HepG2 (cell line): ENCODE measurements around the gene DGKD. TPM values are rescaled to one million over a fixed set of nuclear protein-coding genes. Genes with fewer than 3 reads are reported as not detected.

Experiments used
- ATAC-seq: fragments of 200-7000 bp; cut with Tn5 transposase; 3 replicates; pipeline ENCODE4 v1.9.1; 2020; ENCODE audit warnings: mild to moderate bottlenecking, moderate library complexity
- BruUV-seq: library from RNA; stranded (reverse); fragments of 400-500 nt; replicated peaks from 2 replicates; lab custom pipeline; 2021; lab: Mats Ljungman, UMichigan
- CTCF ChIA-PET: fragments of 300-600 bp; formaldehyde crosslinking; extraction: SDS; loops from one replicate; lab custom pipeline; 2021; ENCODE audit warnings: low total read pairs, inconsistent platforms, low intra/inter-chr PET ratio; lab: Yijun Ruan, JAX
- POLR2A ChIA-PET: fragments of 350-600 bp; sonication (Branson Sonifier 250); formaldehyde crosslinking; loops from one replicate; lab custom pipeline; 2020; ENCODE audit warnings: antibody characterized with exemption, inconsistent platforms; lab: Yijun Ruan, JAX
- DNase-seq: peaks from one replicate; pipeline ENCODE4 v3.0.0-alpha.2; 2015; ENCODE audit warnings: low spot score
- FAIRE-seq: peaks from 3 replicates; lab custom pipeline; 2011; peaks lifted over from hg19 to GRCh38; lab: Jason Lieb, UNC
- H2AFZ ChIP-seq: one replicate; pipeline ENCODE4 v1.6.1; 2011; ENCODE audit warnings: low read length, inconsistent platforms
- H3K27ac ChIP-seq: fragments of 300-600 bp; 3 replicates; pipeline ENCODE4 v1.8.0; 2011; ENCODE audit warnings: mixed run types, mild to moderate bottlenecking, mixed read lengths, low read length, inconsistent platforms; ENCODE audit not compliant: insufficient read depth; ENCODE audit errors: extremely low read length
- H3K27me3 ChIP-seq, 2 experiments: fragments of 200-600 bp in 1 of 2; 2 replicates in 1 of 2; 3 replicates in 1 of 2; pipeline versions ENCODE4 v1.6.0 to v1.8.0; 2011; ENCODE audit warnings: low read length in 2 of 2, mild to moderate bottlenecking in 2 of 2, moderate library complexity in 2 of 2, inconsistent platforms in 1 of 2; ENCODE audit not compliant: insufficient read depth in 2 of 2, control insufficient read depth in 1 of 2
- H3K36me3 ChIP-seq, 2 experiments: fragments of 200-600 bp in 1 of 2; replicated peaks in 1 of 2; 2 replicates in 1 of 2; 3 replicates in 1 of 2; pipeline versions ENCODE4 v1.5.1 to v1.8.0; 2011; ENCODE audit warnings: low read length in 2 of 2, inconsistent platforms in 1 of 2; ENCODE audit not compliant: insufficient read depth in 2 of 2, control insufficient read depth in 1 of 2
- H3K4me1 ChIP-seq: 2 replicates; pipeline ENCODE4 v1.5.1; 2012; ENCODE audit warnings: low read length, inconsistent platforms; ENCODE audit not compliant: insufficient read depth
- H3K4me2 ChIP-seq: 2 replicates; pipeline ENCODE4 v1.6.0; 2011; ENCODE audit warnings: low read depth, low read length, inconsistent platforms
- H3K4me3 ChIP-seq, 3 experiments: fragments of 200-600 bp in 1 of 3; sonication (generic), shearing (Covaris generic) in 1 of 3; replicated peaks in 1 of 3; 2 replicates each; pipeline ENCODE4 v1.5.1; 2011 to 2016; ENCODE audit warnings: low read length in 3 of 3, inconsistent platforms in 2 of 3, low read depth in 2 of 3, mild to moderate bottlenecking in 2 of 3, control low read depth in 1 of 3, mixed read lengths in 1 of 3; ENCODE audit not compliant: insufficient read depth in 1 of 3
- H3K79me2 ChIP-seq: one replicate; pipeline ENCODE4 v1.6.1; 2011; ENCODE audit warnings: low read length, inconsistent platforms; ENCODE audit not compliant: insufficient read depth
- H3K9ac ChIP-seq: 2 replicates; pipeline ENCODE4 v1.6.0; 2011; ENCODE audit warnings: mild to moderate bottlenecking, low read depth, low read length, inconsistent platforms; ENCODE audit not compliant: insufficient read depth
- H3K9me3 ChIP-seq: 2 replicates; pipeline ENCODE4 v1.5.1; 2012; ENCODE audit warnings: mild to moderate bottlenecking, low read length
- H4K20me1 ChIP-seq: 2 replicates; pipeline ENCODE4 v1.6.0; 2011; ENCODE audit warnings: inconsistent platforms, mild to moderate bottlenecking, low read length, moderate library complexity; ENCODE audit not compliant: insufficient read depth
- GLI4 ChIP-seq: sonication (generic); formaldehyde crosslinking; IDR thresholded peaks from 2 replicates; pipeline ENCODE4 v1.5.1; 2020; ENCODE audit warnings: missing genetic modification reagents, mild to moderate bottlenecking, moderate library complexity, borderline replicate concordance
- HDAC2 ChIP-seq: sonication (generic); formaldehyde crosslinking; IDR thresholded peaks from 2 replicates; pipeline ENCODE4 v1.4.0; 2020; ENCODE audit warnings: missing genetic modification reagents
- IKZF5 ChIP-seq: IDR thresholded peaks from 2 replicates; pipeline ENCODE4 v1.6.1; 2018; ENCODE audit warnings: missing genetic modification reagents, mild to moderate bottlenecking, missing compliant biosample characterization
- KMT2B ChIP-seq: IDR thresholded peaks from 2 replicates; pipeline ENCODE4 v1.6.1; 2016; ENCODE audit warnings: missing genetic modification reagents, missing compliant biosample characterization
- NFKB2 ChIP-seq: sonication (generic); formaldehyde crosslinking; IDR thresholded peaks from 2 replicates; pipeline ENCODE4 v1.4.0; 2020; ENCODE audit warnings: missing genetic modification reagents, borderline replicate concordance
- STAG1 ChIP-seq: sonication (generic); formaldehyde crosslinking; IDR thresholded peaks from 2 replicates; pipeline ENCODE4 v1.4.0; 2020; ENCODE audit warnings: missing genetic modification reagents
- U2AF1 ChIP-seq: fragments of 200-400 bp; formaldehyde crosslinking; optimal IDR thresholded peaks from 2 replicates; pipeline ENCODE3; 2017; ENCODE audit warnings: mild to moderate bottlenecking, low read depth, low read length
- ZEB1 ChIP-seq: IDR thresholded peaks from 2 replicates; pipeline ENCODE4 v1.6.1; 2012; ENCODE audit warnings: mild to moderate bottlenecking, low read depth, inconsistent platforms; ENCODE audit not compliant: insufficient replicate concordance
- ZNF562 ChIP-seq: sonication (generic); formaldehyde crosslinking; IDR thresholded peaks from 2 replicates; pipeline ENCODE4 v1.8.0; 2022; ENCODE audit warnings: missing genetic modification reagents, borderline replicate concordance
- ZNF605 ChIP-seq: sonication (generic); formaldehyde crosslinking; IDR thresholded peaks from 2 replicates; pipeline ENCODE4 v1.8.0; 2022; ENCODE audit warnings: mild to moderate bottlenecking, missing genetic modification reagents
- ZNF619 ChIP-seq: sonication (generic); formaldehyde crosslinking; IDR thresholded peaks from 2 replicates; pipeline ENCODE4 v1.4.0; 2020; ENCODE audit warnings: mild to moderate bottlenecking, missing genetic modification reagents
- ZNF776 ChIP-seq: sonication (generic); formaldehyde crosslinking; IDR thresholded peaks from 2 replicates; pipeline ENCODE4 v1.4.0; 2020; ENCODE audit warnings: mild to moderate bottlenecking, missing genetic modification reagents
- WGBS: methylation state at CpG from one replicate; pipeline ENCODE4 v1.1.6; 2017; ENCODE audit warnings: low lambda C conversion rate; 5-methylcytosine and 5-hydroxymethylcytosine counted together
- in situ Hi-C: cut with HindIII; loops from 2 replicates; pipeline ENCODE4 v1.10.0; 2017; ENCODE audit warnings: low pct_unique_long_range_greater_than_20kb; ENCODE audit not compliant: extremely low pct_ligation_motif_present
- intact Hi-C: fragments of 100-400 bp; cut with micrococcal nuclease; formaldehyde crosslinking; loops from one replicate; pipeline ENCODE4 v1.10.0; 2022; ENCODE audit not compliant: unreplicated experiment
- polyA plus RNA-seq, 8 experiments: library from polyadenylated mRNA; depleted of rRNA in 3 of 8; stranded (reverse) in 7 of 8; unstranded in 1 of 8; fragments of >200 nt; fragmentation: Illumina TruSeq in 4 of 8; extraction: Trizol in 4 of 8; gene quantifications; 2 replicates each; pipeline versions ENCODE4 v1.2.1 to v1.2.3, GENCODE V29; 2011 to 2016; ENCODE audit warnings: low read depth in 4 of 8, missing spikeins in 1 of 8, mixed read lengths in 1 of 8; ENCODE audit not compliant: insufficient read depth in 1 of 8
- total RNA-seq, 5 experiments: library from RNA; depleted of rRNA; stranded (reverse); fragments of >200 nt; fragmentation: Illumina TruSeq; extraction: Trizol; gene quantifications; 2 replicates each; pipeline ENCODE4 v1.2.3, GENCODE V29; 2016; ENCODE audit warnings: low read depth in 1 of 5
- TF ChIP-seq, protein P1 (sequence below): sonication (generic); formaldehyde crosslinking; IDR thresholded peaks from 2 replicates; pipeline ENCODE4 v1.8.1; 2023; ENCODE audit warnings: mild to moderate bottlenecking, missing genetic modification reagents
- TF ChIP-seq, protein P2 (sequence below): sonication (generic); formaldehyde crosslinking; IDR thresholded peaks from 2 replicates; pipeline ENCODE4 v1.9.0; 2021; ENCODE audit warnings: missing genetic modification reagents, mild to moderate bottlenecking, borderline replicate concordance
- TF ChIP-seq, protein P3 (sequence below): sonication (generic); formaldehyde crosslinking; IDR thresholded peaks from 2 replicates; pipeline ENCODE4 v1.4.0; 2020; ENCODE audit warnings: missing genetic modification reagents

Gene DGKD
- total and polyA plus RNA-seq, 2 of the 13 experiments (the other 11 are each of a cell fraction or from before 2014, with no cell fraction given): 24.5 to 33.2 TPM

GRCh38 chr2:233489666-233490065 lies 135.4 kb downstream of the DGKD start (continued):
- TF ChIP-seq, protein P1, sequence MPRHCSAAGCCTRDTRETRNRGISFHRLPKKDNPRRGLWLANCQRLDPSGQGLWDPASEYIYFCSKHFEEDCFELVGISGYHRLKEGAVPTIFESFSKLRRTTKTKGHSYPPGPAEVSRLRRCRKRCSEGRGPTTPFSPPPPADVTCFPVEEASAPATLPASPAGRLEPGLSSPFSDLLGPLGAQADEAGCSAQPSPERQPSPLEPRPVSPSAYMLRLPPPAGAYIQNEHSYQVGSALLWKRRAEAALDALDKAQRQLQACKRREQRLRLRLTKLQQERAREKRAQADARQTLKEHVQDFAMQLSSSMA: no peak
- no peak for TF ChIP-seq ZNF776 (CRISPR knock-in tag)

DNA sequence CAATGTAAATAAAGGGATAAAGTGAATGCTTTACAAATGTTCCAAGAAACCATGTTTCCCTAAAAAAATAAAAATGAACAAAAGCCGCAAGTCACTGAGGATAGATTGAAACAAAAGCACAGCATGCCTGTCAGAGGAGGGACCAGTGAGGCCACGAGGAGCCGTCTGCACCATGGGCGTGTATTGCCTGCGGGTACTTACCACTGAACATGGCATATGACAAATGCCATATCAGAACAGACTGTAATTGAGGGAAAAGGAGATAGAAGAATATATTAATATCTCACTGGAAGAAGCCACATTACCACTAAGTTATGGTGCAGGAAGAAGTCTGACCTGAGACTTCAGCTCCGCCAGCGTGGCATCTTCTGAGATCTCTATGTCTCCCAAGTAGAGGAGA lies 136.5 kb downstream of the DGKD start:
- WGBS: 95% methylated on average over 7 of the region's 7 CpGs
- CTCF ChIA-PET: no interaction called here
- TF ChIP-seq U2AF1 (no peak), ZNF562 (CRISPR knock-in tag) (no peak), GLI4 (CRISPR knock-in tag) (no peak), IKZF5 (CRISPR knock-in tag) (no peak), ZNF605 (CRISPR knock-in tag) (no peak), ZEB1 (no peak), KMT2B (CRISPR knock-in tag) (no peak), STAG1 (CRISPR knock-in tag) (no peak), ZNF619 (CRISPR knock-in tag) (no peak), ZNF776 (CRISPR knock-in tag) (no peak), NFKB2 (CRISPR knock-in tag) (no peak), HDAC2 (no peak)
- TF ChIP-seq, protein P2, sequence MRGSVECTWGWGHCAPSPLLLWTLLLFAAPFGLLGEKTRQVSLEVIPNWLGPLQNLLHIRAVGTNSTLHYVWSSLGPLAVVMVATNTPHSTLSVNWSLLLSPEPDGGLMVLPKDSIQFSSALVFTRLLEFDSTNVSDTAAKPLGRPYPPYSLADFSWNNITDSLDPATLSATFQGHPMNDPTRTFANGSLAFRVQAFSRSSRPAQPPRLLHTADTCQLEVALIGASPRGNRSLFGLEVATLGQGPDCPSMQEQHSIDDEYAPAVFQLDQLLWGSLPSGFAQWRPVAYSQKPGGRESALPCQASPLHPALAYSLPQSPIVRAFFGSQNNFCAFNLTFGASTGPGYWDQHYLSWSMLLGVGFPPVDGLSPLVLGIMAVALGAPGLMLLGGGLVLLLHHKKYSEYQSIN (CRISPR knock-in tag): no peak
- TF ChIP-seq, protein P3, sequence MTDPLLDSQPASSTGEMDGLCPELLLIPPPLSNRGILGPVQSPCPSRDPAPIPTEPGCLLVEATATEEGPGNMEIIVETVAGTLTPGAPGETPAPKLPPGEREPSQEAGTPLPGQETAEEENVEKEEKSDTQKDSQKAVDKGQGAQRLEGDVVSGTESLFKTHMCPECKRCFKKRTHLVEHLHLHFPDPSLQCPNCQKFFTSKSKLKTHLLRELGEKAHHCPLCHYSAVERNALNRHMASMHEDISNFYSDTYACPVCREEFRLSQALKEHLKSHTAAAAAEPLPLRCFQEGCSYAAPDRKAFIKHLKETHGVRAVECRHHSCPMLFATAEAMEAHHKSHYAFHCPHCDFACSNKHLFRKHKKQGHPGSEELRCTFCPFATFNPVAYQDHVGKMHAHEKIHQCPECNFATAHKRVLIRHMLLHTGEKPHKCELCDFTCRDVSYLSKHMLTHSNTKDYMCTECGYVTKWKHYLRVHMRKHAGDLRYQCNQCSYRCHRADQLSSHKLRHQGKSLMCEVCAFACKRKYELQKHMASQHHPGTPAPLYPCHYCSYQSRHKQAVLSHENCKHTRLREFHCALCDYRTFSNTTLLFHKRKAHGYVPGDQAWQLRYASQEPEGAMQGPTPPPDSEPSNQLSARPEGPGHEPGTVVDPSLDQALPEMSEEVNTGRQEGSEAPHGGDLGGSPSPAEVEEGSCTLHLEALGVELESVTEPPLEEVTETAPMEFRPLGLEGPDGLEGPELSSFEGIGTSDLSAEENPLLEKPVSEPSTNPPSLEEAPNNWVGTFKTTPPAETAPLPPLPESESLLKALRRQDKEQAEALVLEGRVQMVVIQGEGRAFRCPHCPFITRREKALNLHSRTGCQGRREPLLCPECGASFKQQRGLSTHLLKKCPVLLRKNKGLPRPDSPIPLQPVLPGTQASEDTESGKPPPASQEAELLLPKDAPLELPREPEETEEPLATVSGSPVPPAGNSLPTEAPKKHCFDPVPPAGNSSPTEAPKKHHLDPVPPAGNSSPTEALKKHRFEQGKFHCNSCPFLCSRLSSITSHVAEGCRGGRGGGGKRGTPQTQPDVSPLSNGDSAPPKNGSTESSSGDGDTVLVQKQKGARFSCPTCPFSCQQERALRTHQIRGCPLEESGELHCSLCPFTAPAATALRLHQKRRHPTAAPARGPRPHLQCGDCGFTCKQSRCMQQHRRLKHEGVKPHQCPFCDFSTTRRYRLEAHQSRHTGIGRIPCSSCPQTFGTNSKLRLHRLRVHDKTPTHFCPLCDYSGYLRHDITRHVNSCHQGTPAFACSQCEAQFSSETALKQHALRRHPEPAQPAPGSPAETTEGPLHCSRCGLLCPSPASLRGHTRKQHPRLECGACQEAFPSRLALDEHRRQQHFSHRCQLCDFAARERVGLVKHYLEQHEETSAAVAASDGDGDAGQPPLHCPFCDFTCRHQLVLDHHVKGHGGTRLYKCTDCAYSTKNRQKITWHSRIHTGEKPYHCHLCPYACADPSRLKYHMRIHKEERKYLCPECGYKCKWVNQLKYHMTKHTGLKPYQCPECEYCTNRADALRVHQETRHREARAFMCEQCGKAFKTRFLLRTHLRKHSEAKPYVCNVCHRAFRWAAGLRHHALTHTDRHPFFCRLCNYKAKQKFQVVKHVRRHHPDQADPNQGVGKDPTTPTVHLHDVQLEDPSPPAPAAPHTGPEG (CRISPR knock-in tag): no peak

More for the DNA sequence above, 136.5 kb downstream of the DGKD start:
- no peaks in the 10 kb centered on the region for H3K9me3 ChIP-seq
- H3K79me2 ChIP-seq: no peaks in the 10 kb centered on the region
- in situ Hi-C loops: no loop called here
- no peaks in the 10 kb centered on the region for H3K27me3 ChIP-seq
- FAIRE-seq (no peak), DNase-seq (no peak), ATAC-seq (no peak)
- intact Hi-C loops: no loop called here
- peaks cover 11 to 59% of the 10 kb centered on the region in 2 experiments for H3K36me3 ChIP-seq
- BruUV-seq: no TSS peak
- POLR2A ChIA-PET: no interaction called here
- no peak overlapping the region for H3K4me2 ChIP-seq
- no peak overlapping the region for H3K4me3 ChIP-seq
- H3K27ac ChIP-seq: no peak overlapping the region
- no peaks in the 10 kb centered on the region for H4K20me1 ChIP-seq
- peaks cover 11% of the 10 kb centered on the region; the same call in 1 of the 2 replicates for H3K4me1 ChIP-seq
- H3K9ac ChIP-seq: no peak overlapping the region
- no peak overlapping the region for H2AFZ ChIP-seq
